GM10847 (cell line): Measurements from ENCODE around the gene ZDHHC4.

Source experiments
- POLR2A ChIP-seq: IDR thresholded peaks from 2 replicates; pipeline ENCODE4 v1.6.1; 2011; ENCODE audit not compliant: insufficient read length; ENCODE audit errors: extremely low read depth

ZDHHC4 gene

DNA sequence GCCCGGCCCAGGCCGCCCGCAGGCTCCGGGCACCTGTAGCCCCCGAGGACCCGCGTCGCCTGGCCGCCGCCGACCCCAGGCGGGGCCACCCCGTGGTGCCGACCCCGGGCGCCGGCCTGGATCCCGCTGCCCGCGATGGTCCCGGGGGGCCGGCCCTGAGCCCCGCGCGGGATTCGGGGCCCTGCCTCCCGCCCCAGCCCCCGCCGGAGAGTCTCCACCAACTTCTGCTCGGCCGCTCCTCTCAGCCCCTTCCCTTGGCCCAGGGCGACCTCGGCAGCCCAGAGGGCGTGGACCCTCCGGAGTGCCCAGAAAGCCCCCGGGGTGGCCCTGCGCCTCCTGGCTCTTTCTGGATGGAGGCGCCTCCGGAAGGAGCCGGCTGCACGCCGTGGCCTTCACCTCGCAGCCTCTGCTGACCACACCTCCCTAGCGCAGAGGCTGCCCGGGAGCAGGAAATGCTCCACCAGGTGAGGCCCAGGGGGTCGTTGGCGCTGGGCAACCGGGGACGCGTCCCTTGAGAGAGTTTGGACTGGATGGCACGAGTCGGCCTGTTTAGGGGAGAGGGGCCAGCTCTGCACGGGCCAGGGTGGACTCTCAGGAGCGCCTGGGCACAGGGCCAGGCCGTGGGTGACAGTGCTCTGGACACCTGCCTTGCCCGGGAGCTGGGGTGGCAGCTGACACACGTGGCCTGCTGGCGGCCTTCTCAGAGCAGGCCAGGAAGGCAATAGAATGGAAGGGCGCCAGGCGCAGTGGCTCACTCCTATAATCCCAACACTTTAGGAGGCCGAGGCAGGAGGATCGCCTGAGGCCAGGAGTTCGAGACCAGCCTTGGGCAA, 38.7 kb downstream of the ZDHHC4 start:
- TF ChIP-seq POLR2A = no peak

DNA sequence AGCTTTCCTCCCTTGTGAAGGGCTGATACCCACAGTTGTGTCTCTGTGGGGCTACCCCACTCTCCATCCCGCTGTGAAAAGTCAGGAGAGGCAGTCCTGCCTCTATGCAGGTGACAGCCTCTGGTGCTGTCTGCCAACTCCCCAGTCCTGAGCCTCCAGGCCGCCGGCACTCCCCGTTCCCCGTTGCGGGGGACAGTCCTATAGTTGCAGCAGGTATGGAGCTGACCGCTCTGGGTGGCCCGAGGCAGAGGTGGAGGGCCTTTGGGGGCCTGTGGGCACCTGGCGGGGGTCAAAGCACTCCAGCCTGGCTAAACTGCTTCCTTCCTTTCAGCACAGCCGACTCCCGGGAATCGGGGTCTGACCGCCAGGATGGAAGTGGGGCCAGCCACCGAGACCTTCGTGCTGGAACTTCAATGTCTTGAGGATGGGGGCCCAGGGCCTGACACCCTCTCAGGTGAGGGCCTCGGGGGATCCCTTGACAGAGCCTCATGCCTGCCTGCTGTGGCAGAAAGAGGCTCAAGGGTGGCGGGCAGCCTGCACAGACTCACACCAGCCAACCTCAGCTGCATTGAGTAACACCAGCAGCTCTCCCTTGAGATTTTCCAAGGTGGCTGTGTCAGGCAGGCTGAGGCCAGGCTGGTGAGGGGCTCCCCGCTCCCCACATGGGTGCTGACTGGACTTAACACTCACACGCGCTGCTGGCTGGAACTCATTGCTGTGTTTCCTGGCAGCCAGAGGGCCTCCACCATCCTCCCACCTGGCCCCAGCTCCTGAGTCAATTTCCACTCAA, 39.8 kb downstream of the ZDHHC4 start:
- no peak for TF ChIP-seq POLR2A

DNA sequence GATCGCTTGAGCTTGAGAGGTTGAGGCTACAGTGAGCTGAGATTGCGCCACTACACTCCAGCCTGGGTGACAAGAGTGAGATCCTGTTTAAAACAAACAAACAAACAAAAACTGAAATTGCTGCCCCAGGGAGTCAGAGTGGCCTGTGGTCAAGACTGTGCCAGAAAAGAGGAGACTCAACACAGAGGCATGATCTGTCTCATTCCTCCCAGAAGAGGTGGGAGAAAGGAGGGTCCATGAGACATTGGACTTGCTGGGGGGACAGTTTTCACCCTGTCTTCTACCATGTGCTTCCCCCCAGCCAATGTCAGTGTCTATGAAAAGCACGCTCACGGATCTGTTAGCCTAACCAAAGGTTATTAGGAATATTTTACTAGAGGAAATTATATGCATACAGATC, 41.4 kb downstream of the ZDHHC4 start:
- no peak for TF ChIP-seq POLR2A

DNA sequence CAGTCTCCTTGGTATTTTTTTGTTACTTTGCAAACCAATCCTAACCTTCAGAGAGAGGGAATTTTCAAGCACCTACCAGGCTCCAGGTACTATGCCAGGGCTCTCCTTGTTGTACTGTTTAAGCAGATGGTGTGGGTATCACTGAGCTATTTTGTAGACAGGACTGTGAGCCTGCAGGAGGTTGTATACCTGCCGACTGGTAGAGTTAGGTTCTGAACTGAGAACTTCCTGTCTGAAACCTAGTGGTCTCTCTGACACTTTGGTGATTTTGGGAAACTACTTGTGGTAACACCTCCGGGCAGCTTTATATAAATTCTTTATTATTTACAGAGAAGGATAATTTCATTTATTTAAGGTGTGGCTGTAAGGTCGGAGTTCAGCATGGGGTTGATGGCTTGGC, 42.7 kb downstream of the ZDHHC4 start:
- no peak for TF ChIP-seq POLR2A

DNA sequence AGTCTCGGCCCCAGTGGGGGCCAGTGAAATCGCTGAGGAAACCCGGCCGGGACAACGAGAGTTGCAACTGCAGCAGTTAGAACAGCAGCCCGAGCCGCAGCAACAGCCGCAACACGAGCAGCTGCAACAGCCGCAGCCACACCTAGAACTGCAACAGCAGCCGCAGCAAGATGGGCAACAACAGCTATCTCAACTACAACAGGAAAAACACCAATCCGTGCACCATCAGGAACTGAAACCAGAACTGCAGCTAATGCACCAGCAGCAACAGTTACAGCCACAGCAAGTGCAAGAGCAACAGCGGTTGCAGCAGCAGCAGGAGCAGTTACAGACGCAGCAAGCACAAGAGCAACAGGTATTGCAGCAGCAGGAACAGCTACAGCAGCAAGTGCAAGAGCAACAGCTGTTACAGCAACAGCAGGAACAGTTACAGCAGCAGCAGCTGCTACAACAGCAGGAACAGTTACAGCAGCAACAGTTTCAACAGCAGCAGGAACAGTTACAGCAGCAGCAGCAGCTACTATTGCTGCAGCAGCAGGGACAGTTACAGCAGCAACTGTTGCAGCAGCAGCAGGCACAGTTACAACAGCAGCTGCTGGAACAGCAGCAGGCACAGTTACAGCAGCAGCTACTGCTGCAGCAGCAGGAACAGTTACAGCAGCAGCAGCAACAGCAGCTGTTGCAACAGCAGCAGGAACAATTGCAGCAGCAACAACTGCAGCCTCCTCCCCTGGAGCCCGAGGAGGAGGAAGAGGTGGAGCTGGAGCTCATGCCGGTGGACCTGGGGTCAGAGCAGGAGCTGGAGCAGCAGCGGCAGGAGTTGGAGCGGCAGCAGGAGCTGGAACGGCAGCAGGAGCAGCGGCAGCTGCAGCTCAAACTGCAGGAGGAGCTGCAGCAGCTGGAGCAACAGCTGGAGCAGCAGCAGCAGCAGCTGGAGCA, 44.2 kb downstream of the ZDHHC4 start:
- no peak for TF ChIP-seq POLR2A

DNA sequence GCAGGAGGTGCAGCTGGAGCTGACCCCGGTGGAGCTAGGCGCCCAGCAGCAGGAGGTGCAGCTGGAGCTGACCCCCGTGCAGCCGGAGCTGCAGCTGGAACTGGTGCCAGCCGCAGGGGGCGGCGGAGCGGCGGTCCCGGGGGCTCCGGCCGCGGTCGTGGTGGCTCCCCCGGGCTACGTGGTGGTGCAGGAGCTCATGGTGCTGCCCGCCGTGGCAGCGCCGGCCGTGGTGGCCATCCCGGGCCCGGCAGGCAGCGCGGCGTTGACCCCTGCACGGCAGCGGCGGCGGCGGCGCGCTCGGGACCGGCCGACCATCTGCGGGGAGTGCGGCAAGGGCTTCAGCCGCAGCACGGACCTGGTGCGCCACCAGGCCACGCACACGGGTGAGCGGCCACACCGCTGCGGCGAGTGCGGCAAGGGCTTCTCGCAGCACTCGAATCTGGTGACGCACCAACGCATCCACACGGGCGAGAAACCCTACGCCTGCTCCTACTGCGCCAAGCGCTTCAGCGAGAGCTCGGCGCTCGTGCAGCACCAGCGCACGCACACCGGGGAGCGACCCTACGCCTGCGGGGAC, 45.0 kb downstream of the ZDHHC4 start:
- TF ChIP-seq POLR2A = no peak

DNA sequence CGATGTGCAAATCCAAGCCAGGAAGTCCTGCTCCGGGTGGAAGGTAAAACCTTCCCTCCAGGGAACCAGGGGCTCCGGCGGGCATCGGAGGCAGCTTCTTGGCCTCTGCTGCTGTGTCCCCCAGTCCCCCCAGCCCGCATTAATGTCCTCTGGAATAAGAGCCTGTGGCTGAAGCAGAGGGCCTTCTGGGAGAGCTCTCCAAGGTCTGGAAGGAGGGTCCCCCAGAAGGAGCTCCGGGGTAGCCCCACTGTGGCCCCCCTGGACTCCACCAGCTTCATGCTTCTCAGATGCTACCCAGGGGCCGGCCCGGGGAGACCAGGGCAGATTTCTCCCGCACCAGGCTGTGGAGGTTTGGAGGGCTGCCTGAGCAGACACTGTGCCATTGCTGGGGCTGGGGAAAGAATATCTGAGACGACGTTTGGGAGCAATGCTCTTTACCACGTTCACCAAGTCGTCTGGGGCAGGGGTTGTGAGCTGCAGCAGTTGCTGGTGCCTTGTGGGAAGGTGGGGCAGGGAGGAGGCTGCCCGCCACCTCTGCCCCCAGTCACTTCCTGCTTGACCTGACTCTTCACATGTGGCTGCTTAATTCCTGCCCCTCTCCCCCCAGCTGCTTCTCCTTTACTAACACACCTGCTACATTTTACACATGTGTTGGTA, 46.5 kb downstream of the ZDHHC4 start:
- TF ChIP-seq POLR2A = no peak

DNA sequence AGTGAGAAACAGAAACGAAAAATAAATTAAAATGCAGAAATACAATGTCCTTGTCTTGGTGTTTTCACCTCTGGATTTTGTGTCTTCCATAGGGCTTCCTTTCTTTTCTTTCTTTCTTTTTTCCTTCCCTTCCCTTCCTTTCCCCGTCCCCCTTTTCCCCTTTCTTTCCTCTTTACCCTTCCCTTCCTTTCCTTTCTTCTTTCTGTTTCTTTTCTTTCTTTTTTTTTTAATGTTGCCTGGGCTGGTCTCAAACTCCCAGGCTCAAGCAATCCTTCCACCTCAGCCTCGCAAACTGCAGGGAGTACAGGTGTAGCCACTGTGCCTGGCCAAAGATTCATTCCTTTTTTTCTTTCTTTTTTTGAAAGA, 47.0 kb downstream of the ZDHHC4 start:
- TF ChIP-seq POLR2A = no peak

DNA sequence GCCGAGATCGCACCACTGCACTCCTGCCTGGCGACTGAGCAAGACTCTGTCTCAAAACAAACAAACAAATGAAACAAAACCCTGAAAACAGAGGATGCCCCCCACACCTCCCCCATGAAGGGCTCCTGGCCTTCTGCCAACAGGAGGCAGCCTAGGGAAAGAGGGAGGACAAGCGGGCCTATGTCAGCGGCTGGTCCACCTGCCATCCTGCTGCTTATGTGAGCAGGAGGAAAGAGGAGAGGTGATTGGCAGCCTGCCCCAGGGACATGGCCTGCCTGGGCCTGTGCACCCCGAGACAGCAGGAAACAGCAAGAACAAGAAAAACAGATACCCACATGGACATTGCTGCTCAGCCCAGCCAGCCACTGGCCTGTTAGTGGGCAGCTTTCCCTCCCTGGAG, 50.8 kb downstream of the ZDHHC4 start:
- TF ChIP-seq POLR2A = no peak

- no peak for TF ChIP-seq POLR2A
These were observed 53.0 kb downstream of the ZDHHC4 start for GRCh38 chr7:6630007-6630849.

DNA sequence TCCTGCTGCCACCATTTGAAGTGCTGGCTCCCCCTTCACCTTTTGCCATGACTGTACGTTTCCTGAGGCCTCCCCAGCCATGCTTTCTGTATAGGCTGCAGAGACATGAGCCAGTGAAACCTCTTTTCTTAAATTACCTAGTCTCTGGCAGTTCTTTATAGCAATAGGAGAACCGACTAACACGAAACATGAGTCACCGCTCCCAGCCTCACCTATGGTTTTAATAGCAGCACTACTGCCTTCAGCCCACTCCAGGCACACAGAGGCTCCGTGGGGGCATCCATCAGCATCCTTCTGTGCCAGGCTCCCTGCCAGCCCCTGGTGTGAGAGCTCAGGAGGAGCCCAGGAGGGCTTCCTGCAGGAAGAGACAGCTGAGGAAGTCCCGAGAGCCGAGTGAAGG, 54.4 kb downstream of the ZDHHC4 start:
- TF ChIP-seq POLR2A = no peak

DNA sequence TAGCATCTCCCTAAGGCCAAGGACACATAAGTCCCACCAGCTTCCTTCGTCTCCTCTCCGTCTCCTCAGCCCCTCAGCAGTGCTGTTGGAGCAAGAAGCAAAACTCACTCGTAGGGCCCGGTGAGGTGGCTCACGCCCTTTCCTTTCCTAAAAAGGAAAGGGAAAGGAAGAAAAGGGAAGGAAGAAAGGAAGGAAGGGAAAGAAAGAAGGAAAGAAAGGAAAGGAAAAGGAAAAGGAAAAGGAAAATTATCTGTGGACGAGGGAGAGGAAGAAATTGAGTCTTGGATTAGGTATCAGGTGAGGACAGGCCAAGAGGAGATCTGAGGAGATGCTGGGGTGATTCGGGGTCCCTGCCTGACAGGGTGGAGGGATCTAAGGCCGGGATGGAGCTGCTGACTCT, 56.8 kb downstream of the ZDHHC4 start:
- TF ChIP-seq POLR2A = no peak

- TF ChIP-seq POLR2A = peak; percentile 43
These were observed 59.7 kb downstream of the ZDHHC4 start, which contains the start of gene ZNF316 for GRCh38 chr7:6636741-6637543. Gene ZNF316, plus strand, starts transcription at chr7:6637318. Its CDS starts 5,092 bp downstream, at chr7:6642410.
